ENCODE results near the gene CFAP73. TPM values are rescaled to one million over a fixed set of nuclear protein-coding genes. Genes with fewer than 3 reads are reported as not detected.

CFAP73 gene
- polyA plus RNA-seq, 3 donors = 0.14 TPM; not detected in 2

GRCh38 chr12:113196582-113196981 is 47.1 kb downstream of the CFAP73 start:
- H4K20me1 ChIP-seq (ENCODE audit: insufficient read depth, low read length) = no peaks in the 10 kb centered on the region
- H3K4me1 Mint-ChIP-seq = peaks cover 39% of the 10 kb centered on the region
- H3K36me3 ChIP-seq (replicated peaks in 1 of 2; ENCODE audit: control insufficient read depth in 1 of 2, insufficient read depth in 2 of 2, low read length in 2 of 2) = peaks cover 8 to 15% of the 10 kb centered on the region in 2 donors
- H3K9me3 ChIP-seq (replicated peaks in 1 of 2; ENCODE audit: control insufficient read depth in 1 of 2, insufficient read depth in 1 of 2, low read length in 2 of 2) = no peaks in the 10 kb centered on the region
- H3K27me3 ChIP-seq (ENCODE audit: control insufficient read depth in 2 of 2, insufficient read depth in 2 of 2, low read length in 2 of 2) = no peaks in the 10 kb centered on the region
- intact Hi-C loops (cut with micrococcal nuclease) = loop anchor here (5.0 to 10.0 kb wide), 3 partner anchors 41 to 78 kb away; no protein-coding TSS in a partner anchor
- 83% methylated on average over 6 of the region's 7 CpGs for WGBS (ENCODE audit: insufficient coverage)
- TF ChIP-seq CTCF (IDR thresholded peaks at IDR 0.05) = no peak
- H3K79me2 ChIP-seq (ENCODE audit: insufficient read depth, low read length) = no peaks in the 10 kb centered on the region
- H3K9ac ChIP-seq (ENCODE audit: insufficient read depth, low read length, poor library complexity, severe bottlenecking) = no peak overlapping the region
- H3K4me2 ChIP-seq (replicated peaks; ENCODE audit: extremely low read depth, low read length, poor library complexity, severe bottlenecking) = no peak overlapping the region
- H3K4me1 ChIP-seq (ENCODE audit: control insufficient read depth in 1 of 2, insufficient read depth in 2 of 2, low read length in 2 of 2) = peaks cover 31 to 33% of the 10 kb centered on the region in 2 donors
- H3K4me3 Mint-ChIP-seq = no peak overlapping the region
- DNase-seq = no peak
- peaks cover 0 to 4% (median 0%) of the 10 kb centered on the region in 7 donors for H3K9me3 Mint-ChIP-seq
- peaks cover 0 to 1% (median 0%) of the 10 kb centered on the region in 3 donors for H3K27me3 Mint-ChIP-seq (ENCODE audit: low read depth in 3 of 3)
- no peak overlapping the region for H3K4me3 ChIP-seq (replicated peaks in 1 of 3; ENCODE audit: low read depth in 2 of 3, low read length in 3 of 3)
- peak overlapping the region in 1 of 7 donors; percentile 30 for H3K27ac Mint-ChIP-seq
- H3K27ac ChIP-seq (ENCODE audit: low read depth in 1 of 2, low read length in 2 of 2) = no peak overlapping the region
- no peak overlapping the region for H2AFZ ChIP-seq (ENCODE audit: insufficient read depth, low read depth, low read length, poor library complexity, severe bottlenecking)
- H3K36me3 Mint-ChIP-seq = peaks cover 14 to 22% of the 10 kb centered on the region in 2 donors

GRCh38 chr12:113196990-113197389 is 47.5 kb downstream of the CFAP73 start:
- WGBS (ENCODE audit: insufficient coverage) = 25% methylated on average over 3 of the region's 4 CpGs
- H3K4me3 Mint-ChIP-seq = no peak overlapping the region
- no peak overlapping the region for H3K4me2 ChIP-seq (replicated peaks; ENCODE audit: extremely low read depth, low read length, poor library complexity, severe bottlenecking)

More at GRCh38 chr12:113196990-113197389, 47.5 kb downstream of the CFAP73 start:
- Histone ChIP-seq H3K4me1 (ENCODE audit: control insufficient read depth in 1 of 2, insufficient read depth in 2 of 2, low read length in 2 of 2) (peaks cover 35 to 37% of the 10 kb centered on the region in 2 donors), H3K27me3 (ENCODE audit: control insufficient read depth in 2 of 2, insufficient read depth in 2 of 2, low read length in 2 of 2) (no peaks in the 10 kb centered on the region), H3K36me3 (replicated peaks in 1 of 2; ENCODE audit: control insufficient read depth in 1 of 2, insufficient read depth in 2 of 2, low read length in 2 of 2) (peaks cover 4 to 11% of the 10 kb centered on the region in 2 donors), H3K4me3 (replicated peaks in 1 of 3; ENCODE audit: low read depth in 2 of 3, low read length in 3 of 3) (no peak overlapping the region), H2AFZ (ENCODE audit: insufficient read depth, low read depth, low read length, poor library complexity, severe bottlenecking) (no peak overlapping the region), H3K27ac (ENCODE audit: low read depth in 1 of 2, low read length in 2 of 2) (no peak overlapping the region), H3K79me2 (ENCODE audit: insufficient read depth, low read length) (no peaks in the 10 kb centered on the region), H3K9me3 (replicated peaks in 1 of 2; ENCODE audit: control insufficient read depth in 1 of 2, insufficient read depth in 1 of 2, low read length in 2 of 2) (no peaks in the 10 kb centered on the region), H3K9ac (ENCODE audit: insufficient read depth, low read length, poor library complexity, severe bottlenecking) (no peak overlapping the region), H4K20me1 (ENCODE audit: insufficient read depth, low read length) (no peaks in the 10 kb centered on the region)
- Mint-ChIP-seq H3K27ac (peak overlapping the region in 2 of 7 donors; percentile 37 to 43), H3K36me3 (peaks cover 10 to 18% of the 10 kb centered on the region in 2 donors), H3K4me1 (peaks cover 43% of the 10 kb centered on the region), H3K27me3 (ENCODE audit: low read depth in 3 of 3) (peaks cover 0 to 1% (median 1%) of the 10 kb centered on the region in 3 donors), H3K9me3 (peaks cover 0 to 4% (median 0%) of the 10 kb centered on the region in 7 donors)
- peak; percentile 76 to 85 (median 80) for DNase-seq
- TF ChIP-seq CTCF (IDR thresholded peaks at IDR 0.05) = peak; percentile 79
- intact Hi-C loops (cut with micrococcal nuclease) = loop anchor here (5.0 to 10.0 kb wide), 3 partner anchors 40 to 78 kb away; no protein-coding TSS in a partner anchor

Measured in CD14-positive monocyte (primary cell).